GM12878 (cell line): ENCODE data around the gene RUBCNL. TPM values are rescaled to one million over a fixed set of nuclear protein-coding genes. Genes with fewer than 3 reads are reported as not detected.

ENCODE experiments used
- BACH1 ChIP-seq: fragments of 450-650 bp; IDR thresholded peaks from 2 replicates; pipeline ENCODE4 v1.6.1; 2017; ENCODE audit warnings: mild to moderate bottlenecking, borderline replicate concordance
- CBX5 ChIP-seq: sonication (generic); IDR thresholded peaks from 2 replicates; pipeline ENCODE4 v1.6.1; 2016; ENCODE audit warnings: low read depth, moderate library complexity, mild to moderate bottlenecking, inconsistent platforms
- CHD4 ChIP-seq: fragments of 200-600 bp; sonication (generic); IDR thresholded peaks from 2 replicates; pipeline ENCODE4 v1.6.1; 2016; ENCODE audit warnings: mild to moderate bottlenecking
- EP300 ChIP-seq, 2 experiments: fragments of 150-350 bp in 1 of 2; IDR thresholded peaks; 2 replicates each; pipeline ENCODE4 v1.6.1; 2011 to 2012; ENCODE audit warnings: low read depth in 2 of 2, low read length in 2 of 2, borderline replicate concordance in 1 of 2, improper control_type of control experiment in 1 of 2, inconsistent platforms in 1 of 2; ENCODE audit not compliant: control insufficient read depth in 1 of 2
- HCFC1 ChIP-seq: fragments of 150-350 bp; IDR thresholded peaks from 2 replicates; pipeline ENCODE4 v1.6.1; 2014; ENCODE audit warnings: low read length
- IKZF2 ChIP-seq, 2 experiments: fragments of 450-650 bp; IDR thresholded peaks; 2 replicates each; pipeline ENCODE4 v1.6.1; 2017; ENCODE audit warnings: mild to moderate bottlenecking in 2 of 2, moderate library complexity in 2 of 2
- NFYA ChIP-seq: IDR thresholded peaks from 2 replicates; pipeline ENCODE4 v1.6.1; 2011; ENCODE audit warnings: low read depth, mild to moderate bottlenecking, low read length, improper control_type of control experiment, borderline replicate concordance
- POLR2AphosphoS2 ChIP-seq: IDR thresholded peaks from 2 replicates; pipeline ENCODE4 v1.6.1; 2011; ENCODE audit warnings: low read depth, mild to moderate bottlenecking, low read length, improper control_type of control experiment, moderate library complexity
- RELA ChIP-seq: fragments of 450-650 bp; IDR thresholded peaks from 2 replicates; pipeline ENCODE4 v1.8.0; 2014; ENCODE audit warnings: borderline replicate concordance; ENCODE audit not compliant: partially characterized antibody
- SP1 ChIP-seq: IDR thresholded peaks from one replicate; pipeline ENCODE4 v1.6.1; 2011; ENCODE audit warnings: low read depth, low read length
- SUPT20H ChIP-seq: IDR thresholded peaks from 2 replicates; pipeline ENCODE4 v1.6.1; 2011; ENCODE audit warnings: low read depth, mild to moderate bottlenecking, low read length, moderate library complexity, borderline replicate concordance; ENCODE audit not compliant: control insufficient read depth
- WRNIP1 ChIP-seq: IDR thresholded peaks from 2 replicates; pipeline ENCODE4 v1.6.1; 2011; ENCODE audit warnings: low read depth, low read length, improper control_type of control experiment, borderline replicate concordance
- YY1 ChIP-seq: IDR thresholded peaks from 2 replicates; pipeline ENCODE4 v1.6.1; 2011; ENCODE audit warnings: low read depth, mild to moderate bottlenecking, low read length
- polyA plus RNA-seq, 11 experiments: library from polyadenylated mRNA; depleted of rRNA in 4 of 11; unstranded in 6 of 11; stranded (reverse) in 5 of 11; fragments of >200 nt; fragmentation: Nextera tagmentation in 4 of 11; fragmentation: Illumina TruSeq in 1 of 11; extraction: Ambion mirVana in 4 of 11; extraction: Trizol in 1 of 11; gene quantifications; 1 replicate in 1 of 11; 2 replicates in 10 of 11; pipeline versions ENCODE4 v1.2.1 to v1.2.3, GENCODE V29; 2011 to 2016; ENCODE audit warnings: inconsistent platforms in 2 of 11, missing spikeins in 2 of 11, low read depth in 1 of 11
- total RNA-seq, 4 experiments: library from RNA; depleted of rRNA in 3 of 4; stranded (reverse); fragments of >200 nt in 3 of 4; fragmentation: Illumina TruSeq in 1 of 4; extraction: Trizol in 1 of 4; gene quantifications; 2 replicates each; pipeline versions ENCODE4 v1.2.1 to v1.2.3, GENCODE V29; 2013 to 2021
- TF ChIP-seq, protein P1 (sequence below): fragments of 450-650 bp; IDR thresholded peaks from 2 replicates; pipeline ENCODE4 v1.6.1; 2017; ENCODE audit warnings: mild to moderate bottlenecking, moderate library complexity
- TF ChIP-seq, protein P2 (sequence below): IDR thresholded peaks from 2 replicates; pipeline ENCODE4 v1.6.1; 2011; ENCODE audit warnings: low read depth, mild to moderate bottlenecking, low read length, moderate library complexity, borderline replicate concordance; ENCODE audit errors: extremely low read depth

RUBCNL gene
- total and polyA plus RNA-seq, 10 of the 15 experiments (the other 5 are each of a cell fraction or from before 2014, with no cell fraction given): 0.71 to 51.9 (median 38.2) TPM

- TF ChIP-seq WRNIP1 (no peak), BACH1 (no peak), SP1 (no peak), POLR2AphosphoS2 (no peak), RELA (peak; percentile 64), YY1 (no peak), EP300 (IDR thresholded peaks at IDR 0.05; ENCODE audit: borderline replicate concordance in 1 of 2, control insufficient read depth in 1 of 2, low read depth in 2 of 2, low read length in 2 of 2) (no peak), IKZF2 (IDR thresholded peaks at IDR 0.05) (peak; percentile 80 to 85), CBX5 (0 out of 2 replicates have a peak, but pooled peaks have one; percentile 15), CHD4 (no peak), HCFC1 (no peak), SUPT20H (no peak), NFYA (no peak)
- TF ChIP-seq, protein P1, sequence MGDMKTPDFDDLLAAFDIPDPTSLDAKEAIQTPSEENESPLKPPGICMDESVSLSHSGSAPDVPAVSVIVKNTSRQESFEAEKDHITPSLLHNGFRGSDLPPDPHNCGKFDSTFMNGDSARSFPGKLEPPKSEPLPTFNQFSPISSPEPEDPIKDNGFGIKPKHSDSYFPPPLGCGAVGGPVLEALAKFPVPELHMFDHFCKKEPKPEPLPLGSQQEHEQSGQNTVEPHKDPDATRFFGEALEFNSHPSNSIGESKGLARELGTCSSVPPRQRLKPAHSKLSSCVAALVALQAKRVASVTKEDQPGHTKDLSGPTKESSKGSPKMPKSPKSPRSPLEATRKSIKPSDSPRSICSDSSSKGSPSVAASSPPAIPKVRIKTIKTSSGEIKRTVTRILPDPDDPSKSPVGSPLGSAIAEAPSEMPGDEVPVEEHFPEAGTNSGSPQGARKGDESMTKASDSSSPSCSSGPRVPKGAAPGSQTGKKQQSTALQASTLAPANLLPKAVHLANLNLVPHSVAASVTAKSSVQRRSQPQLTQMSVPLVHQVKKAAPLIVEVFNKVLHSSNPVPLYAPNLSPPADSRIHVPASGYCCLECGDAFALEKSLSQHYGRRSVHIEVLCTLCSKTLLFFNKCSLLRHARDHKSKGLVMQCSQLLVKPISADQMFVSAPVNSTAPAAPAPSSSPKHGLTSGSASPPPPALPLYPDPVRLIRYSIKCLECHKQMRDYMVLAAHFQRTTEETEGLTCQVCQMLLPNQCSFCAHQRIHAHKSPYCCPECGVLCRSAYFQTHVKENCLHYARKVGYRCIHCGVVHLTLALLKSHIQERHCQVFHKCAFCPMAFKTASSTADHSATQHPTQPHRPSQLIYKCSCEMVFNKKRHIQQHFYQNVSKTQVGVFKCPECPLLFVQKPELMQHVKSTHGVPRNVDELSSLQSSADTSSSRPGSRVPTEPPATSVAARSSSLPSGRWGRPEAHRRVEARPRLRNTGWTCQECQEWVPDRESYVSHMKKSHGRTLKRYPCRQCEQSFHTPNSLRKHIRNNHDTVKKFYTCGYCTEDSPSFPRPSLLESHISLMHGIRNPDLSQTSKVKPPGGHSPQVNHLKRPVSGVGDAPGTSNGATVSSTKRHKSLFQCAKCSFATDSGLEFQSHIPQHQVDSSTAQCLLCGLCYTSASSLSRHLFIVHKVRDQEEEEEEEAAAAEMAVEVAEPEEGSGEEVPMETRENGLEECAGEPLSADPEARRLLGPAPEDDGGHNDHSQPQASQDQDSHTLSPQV: no peak
- TF ChIP-seq, protein P2, sequence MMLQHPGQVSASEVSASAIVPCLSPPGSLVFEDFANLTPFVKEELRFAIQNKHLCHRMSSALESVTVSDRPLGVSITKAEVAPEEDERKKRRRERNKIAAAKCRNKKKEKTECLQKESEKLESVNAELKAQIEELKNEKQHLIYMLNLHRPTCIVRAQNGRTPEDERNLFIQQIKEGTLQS: no peak
Observed at GRCh38 chr13:46388846-46389245, 1.8 kb upstream of the RUBCNL start (continued).
